Right lobe of liver (tissue), 6 donors: ENCODE measurements around the gene KRT84. TPM values are rescaled to one million over a fixed set of nuclear protein-coding genes. Genes with fewer than 3 reads are reported as not detected.
A peak's percentile ranks its signal among the peaks of the same experiment; 100 is the strongest.

Experiments used
- ATAC-seq, 4 donors: fragments of 200-7000 bp; cut with Tn5 transposase; one replicate each; pipeline ENCODE4 v1.9.1; 2020; ENCODE audit warnings: mild to moderate bottlenecking in 4 of 4, moderate library complexity in 4 of 4
- DNase-seq, 3 donors: peaks; one replicate each; pipeline ENCODE4 v3.0.0-alpha.2; 2020
- H3K27ac ChIP-seq, 3 donors: fragments of 200-600 bp; one replicate each; pipeline ENCODE4 v1.8.0; 2022
- H3K27me3 ChIP-seq, 2 donors: fragments of 200-600 bp; one replicate each; pipeline ENCODE4 v1.8.0; 2022
- H3K36me3 ChIP-seq, 4 donors: fragments of 200-600 bp; sonication (generic) in 1 of 4; one replicate each; pipeline versions ENCODE4 v1.5.1 to v1.8.0; 2017 to 2022; ENCODE audit warnings: control low read depth in 1 of 4
- H3K4me1 ChIP-seq, 4 donors: fragments of 200-600 bp; sonication (generic) in 1 of 4; one replicate each; pipeline versions ENCODE4 v1.5.1 to v1.8.0; 2017 to 2022; ENCODE audit warnings: control low read depth in 1 of 4
- H3K4me3 ChIP-seq, 3 donors: fragments of 200-600 bp; one replicate each; pipeline ENCODE4 v1.8.0; 2022
- H3K9me3 ChIP-seq, 4 donors: fragments of 200-600 bp; sonication (generic) in 1 of 4; one replicate each; pipeline versions ENCODE4 v1.5.1 to v1.8.0; 2017 to 2022; ENCODE audit warnings: control low read depth in 1 of 4
- CTCF ChIP-seq, 4 donors: fragments of 200-600 bp in 3 of 4; fragments of 450-650 bp in 1 of 4; IDR thresholded peaks; one replicate each; pipeline versions ENCODE4 v1.5.1 to v1.8.0; 2016 to 2022; ENCODE audit warnings: antibody characterized with exemption in 4 of 4, mild to moderate bottlenecking in 2 of 4
- POLR2A ChIP-seq: fragments of 450-650 bp; IDR thresholded peaks from one replicate; pipeline ENCODE4 v1.6.1; 2017; ENCODE audit warnings: antibody characterized with exemption, mild to moderate bottlenecking
- WGBS: methylation state at CpG from one replicate; pipeline ENCODE4 v1.1.6; 2018; ENCODE audit warnings: low coverage, low lambda C conversion rate; ENCODE audit not compliant: insufficient coverage; ENCODE audit errors: missing lambda C conversion rate; 5-methylcytosine and 5-hydroxymethylcytosine counted together
- intact Hi-C, 2 donors: fragments of 100-400 bp; cut with DNase I; formaldehyde crosslinking; loops; one replicate each; pipeline versions ENCODE4 v1.11.2 to v1.14.1; 2022
- total RNA-seq, 6 experiments: library from RNA; depleted of rRNA in 2 of 6; stranded (reverse); fragments of >200 nt in 2 of 6; fragmentation: NEBNext Ultra II Directional in 3 of 6; extraction: Animal tissue kit (Norgen Biotek cat#: 25700) in 3 of 6; gene quantifications; one replicate each; pipeline versions ENCODE4 v1.1.0 to v1.2.4, GENCODE V29; 2016 to 2023
- donor health status: DM: no; HTN: yes; CAD: no.
- donor health status: DM: no; HTN: no; CAD: no.
- donor health status: DM: no; HTN: no; CAD: no.
- donor health status: DM: no; HTN: yes; CAD: no.
- donor health status: DM: no; HTN: yes; CAD: no.

The KRT84 gene
- total RNA-seq, 6 experiments from 2014 or later: not detected

GRCh38 chr12:52423661-52424500, 38.4 kb upstream of the KRT84 start:
- Histone ChIP-seq H3K27me3 (no peaks in the 10 kb centered on the region), H3K27ac (no peak overlapping the region), H3K36me3 (no peaks in the 10 kb centered on the region), H3K4me1 (no peaks in the 10 kb centered on the region), H3K4me3 (no peak overlapping the region), H3K9me3 (no peaks in the 10 kb centered on the region)
- 70% methylated on average over 2 of the region's 11 CpGs for WGBS
- ATAC-seq (peak in 2 of 4 donors; percentile 18 to 38), DNase-seq (no peak)
- intact Hi-C loops: no loop called here
- TF ChIP-seq CTCF (IDR thresholded peaks at IDR 0.05): no peak
- TF ChIP-seq POLR2A: no peak

DNA sequence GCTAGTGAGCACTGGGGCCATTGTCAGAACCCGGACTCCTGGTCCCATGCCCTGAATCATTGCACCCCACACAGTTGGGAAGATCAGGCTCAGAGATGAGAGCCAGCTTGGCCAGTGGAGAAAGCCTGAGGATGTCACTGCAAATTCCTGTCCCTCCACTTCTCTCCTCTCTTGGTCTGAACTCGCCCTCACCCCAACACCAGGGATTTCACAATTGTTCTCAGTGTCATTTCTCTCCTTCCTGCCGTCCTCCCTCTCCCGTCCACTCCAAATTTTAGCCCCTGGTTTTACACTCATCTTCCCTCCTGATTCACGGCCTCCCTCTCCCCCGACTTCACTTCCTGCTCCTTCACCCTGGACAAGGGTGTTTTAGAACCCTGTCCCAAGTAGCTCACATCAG, 37.6 kb upstream of the KRT84 start:
- 33% methylated on average over 3 of the region's 6 CpGs for whole genome bisulfite sequencing
- H3K36me3 ChIP-seq: no peaks in the 10 kb centered on the region
- TF ChIP-seq POLR2A: no peak
- H3K4me3 ChIP-seq: no peak overlapping the region
- no peaks in the 10 kb centered on the region for H3K4me1 ChIP-seq
- intact Hi-C loops: no loop called here
- H3K27ac ChIP-seq: no peak overlapping the region
- no peaks in the 10 kb centered on the region for H3K27me3 ChIP-seq
- DNase-seq: no peak
- no peaks in the 10 kb centered on the region for H3K9me3 ChIP-seq
- ATAC-seq: no peak

- DNase-seq (no peak), ATAC-seq (no peak)
- intact Hi-C loops: no loop called here
- no peak for TF ChIP-seq CTCF (IDR thresholded peaks at IDR 0.05)
- TF ChIP-seq POLR2A: no peak
- H3K4me3 ChIP-seq: no peak overlapping the region
- no peaks in the 10 kb centered on the region for H3K27me3 ChIP-seq
- no peaks in the 10 kb centered on the region for H3K9me3 ChIP-seq
- 29% methylated on average over 1 of the region's 1 CpG for WGBS
- H3K36me3 ChIP-seq: no peaks in the 10 kb centered on the region
- H3K4me1 ChIP-seq: no peaks in the 10 kb centered on the region
- no peak overlapping the region for H3K27ac ChIP-seq
Observed at GRCh38 chr12:52419656-52420055, 34.2 kb upstream of the KRT84 start.

DNA sequence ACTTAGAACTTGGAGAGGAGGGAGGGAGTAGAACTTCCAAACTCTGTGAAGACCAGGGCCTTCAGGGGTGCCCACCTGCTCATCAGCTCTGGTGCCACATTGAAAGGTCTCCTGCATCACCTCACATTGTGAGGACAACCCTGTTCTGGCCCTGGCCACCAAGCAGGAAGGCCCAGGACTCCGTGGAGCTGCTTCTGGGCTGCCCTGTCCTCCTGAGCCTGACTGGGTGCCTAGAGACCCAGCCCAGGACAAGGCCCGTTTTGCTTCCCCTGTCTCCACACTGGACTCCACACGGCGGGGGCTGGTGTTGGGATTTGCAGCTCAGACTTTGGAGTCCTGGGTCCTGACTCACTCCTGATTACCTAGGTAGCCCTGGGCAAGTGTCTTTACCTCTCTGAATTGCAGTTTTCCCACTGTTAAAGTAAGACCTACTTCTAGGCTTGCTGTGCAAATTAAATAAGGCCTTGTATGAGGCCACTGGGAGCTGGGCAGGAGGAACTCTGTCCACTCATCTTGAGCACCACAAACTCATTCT, 33.2 kb upstream of the KRT84 start:
- intact Hi-C loops: no loop called here
- Histone ChIP-seq H3K36me3 (no peaks in the 10 kb centered on the region), H3K27ac (no peak overlapping the region), H3K9me3 (no peaks in the 10 kb centered on the region), H3K27me3 (no peaks in the 10 kb centered on the region), H3K4me3 (no peak overlapping the region), H3K4me1 (no peaks in the 10 kb centered on the region)
- ATAC-seq (no peak), DNase-seq (no peak)
- no peak for TF ChIP-seq POLR2A
- no peak for TF ChIP-seq CTCF (IDR thresholded peaks at IDR 0.05)
- WGBS: no CpG with 5 or more reads among the region's 4 CpGs

DNA sequence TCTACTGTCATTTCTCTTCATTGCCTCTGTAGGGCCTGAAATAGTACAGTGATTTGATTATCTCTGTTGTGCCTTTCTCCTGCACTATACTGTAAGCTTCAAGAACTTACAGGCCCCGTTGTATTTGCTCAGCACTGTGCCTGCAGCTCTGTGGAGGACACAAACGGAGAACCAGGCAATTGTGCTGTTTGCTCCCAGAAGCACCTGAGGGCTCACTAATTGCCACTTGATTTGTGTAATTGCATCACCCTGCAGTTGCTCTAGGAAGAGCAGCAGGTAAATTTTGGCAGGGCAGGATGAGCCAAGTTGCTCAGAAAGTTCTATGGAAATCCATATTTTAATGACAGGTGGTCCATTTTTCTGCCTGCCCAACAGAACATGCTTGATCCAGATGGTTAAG, 32.3 kb upstream of the KRT84 start:
- 76% methylated on average over 2 of the region's 2 CpGs for WGBS
- DNase-seq (no peak), ATAC-seq (no peak)
- no peaks in the 10 kb centered on the region for H3K36me3 ChIP-seq
- H3K4me1 ChIP-seq: no peaks in the 10 kb centered on the region
- TF ChIP-seq POLR2A (no peak), CTCF (IDR thresholded peaks at IDR 0.05) (no peak)
- H3K4me3 ChIP-seq: no peak overlapping the region
- no peak overlapping the region for H3K27ac ChIP-seq
- intact Hi-C loops: no loop called here
- no peaks in the 10 kb centered on the region for H3K27me3 ChIP-seq
- no peaks in the 10 kb centered on the region for H3K9me3 ChIP-seq
